Fibroblast of the aortic adventitia (primary cell): Measurements from ENCODE around the gene TLK1. TPM values are rescaled to one million over a fixed set of nuclear protein-coding genes. Genes with fewer than 3 reads are reported as not detected.

Source experiments
- DNase-seq: peaks from one replicate; pipeline ENCODE4 v3.0.0-alpha.2; 2010; ENCODE audit warnings: low read depth
- H3K4me3 ChIP-seq: 2 replicates; pipeline ENCODE4 v1.5.1; 2011; ENCODE audit warnings: low read depth, mild to moderate bottlenecking, control low read depth, low read length, moderate library complexity
- total RNA-seq: library from RNA; depleted of rRNA; stranded (reverse); fragments of >200 nt; gene quantifications from 2 replicates; pipeline ENCODE4 v1.2.3, GENCODE V29; 2012; ENCODE audit warnings: low replicate concordance
- TF ChIP-seq, protein P1 (sequence below): IDR thresholded peaks from 2 replicates; pipeline ENCODE4 v1.5.1; 2011; ENCODE audit warnings: mild to moderate bottlenecking, low read length, control low read depth, inconsistent platforms; ENCODE audit not compliant: insufficient read depth

The TLK1 gene
- total RNA-seq, 1 donor, result 28.1 TPM

- no peak for DNase-seq
- TF ChIP-seq, protein P1, sequence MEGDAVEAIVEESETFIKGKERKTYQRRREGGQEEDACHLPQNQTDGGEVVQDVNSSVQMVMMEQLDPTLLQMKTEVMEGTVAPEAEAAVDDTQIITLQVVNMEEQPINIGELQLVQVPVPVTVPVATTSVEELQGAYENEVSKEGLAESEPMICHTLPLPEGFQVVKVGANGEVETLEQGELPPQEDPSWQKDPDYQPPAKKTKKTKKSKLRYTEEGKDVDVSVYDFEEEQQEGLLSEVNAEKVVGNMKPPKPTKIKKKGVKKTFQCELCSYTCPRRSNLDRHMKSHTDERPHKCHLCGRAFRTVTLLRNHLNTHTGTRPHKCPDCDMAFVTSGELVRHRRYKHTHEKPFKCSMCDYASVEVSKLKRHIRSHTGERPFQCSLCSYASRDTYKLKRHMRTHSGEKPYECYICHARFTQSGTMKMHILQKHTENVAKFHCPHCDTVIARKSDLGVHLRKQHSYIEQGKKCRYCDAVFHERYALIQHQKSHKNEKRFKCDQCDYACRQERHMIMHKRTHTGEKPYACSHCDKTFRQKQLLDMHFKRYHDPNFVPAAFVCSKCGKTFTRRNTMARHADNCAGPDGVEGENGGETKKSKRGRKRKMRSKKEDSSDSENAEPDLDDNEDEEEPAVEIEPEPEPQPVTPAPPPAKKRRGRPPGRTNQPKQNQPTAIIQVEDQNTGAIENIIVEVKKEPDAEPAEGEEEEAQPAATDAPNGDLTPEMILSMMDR, result no peak
- no peak overlapping the region for H3K4me3 ChIP-seq
These were observed 3.6 kb downstream of the TLK1 start for GRCh38 chr2:171157109-171157500.

DNA sequence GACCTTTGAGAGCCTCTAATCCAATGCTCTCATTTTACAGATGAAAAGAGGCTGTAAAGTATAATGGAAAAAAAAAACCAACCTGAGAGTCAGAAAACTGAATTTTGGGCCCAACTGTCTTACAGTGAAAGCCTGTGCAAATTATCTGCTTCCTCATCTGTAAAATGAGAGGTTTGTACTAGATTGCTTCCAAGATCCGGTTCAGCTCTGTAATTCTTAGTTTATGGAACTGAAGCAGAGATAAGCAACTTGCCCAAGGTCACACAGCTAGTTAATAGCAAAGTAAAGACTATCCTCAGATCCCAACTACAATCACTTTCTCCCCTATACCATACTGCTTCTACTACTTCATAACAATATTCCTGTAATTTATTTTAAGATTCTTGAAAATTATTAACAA, 6.3 kb downstream of the TLK1 start:
- no peak overlapping the region for H3K4me3 ChIP-seq
- no peak for DNase-seq
- TF ChIP-seq, protein P1, result no peak

- no peak overlapping the region for H3K4me3 ChIP-seq
- DNase-seq, result no peak
- TF ChIP-seq, protein P1, result no peak
These were observed 9.9 kb downstream of the TLK1 start for GRCh38 chr2:171150694-171151285.

DNA sequence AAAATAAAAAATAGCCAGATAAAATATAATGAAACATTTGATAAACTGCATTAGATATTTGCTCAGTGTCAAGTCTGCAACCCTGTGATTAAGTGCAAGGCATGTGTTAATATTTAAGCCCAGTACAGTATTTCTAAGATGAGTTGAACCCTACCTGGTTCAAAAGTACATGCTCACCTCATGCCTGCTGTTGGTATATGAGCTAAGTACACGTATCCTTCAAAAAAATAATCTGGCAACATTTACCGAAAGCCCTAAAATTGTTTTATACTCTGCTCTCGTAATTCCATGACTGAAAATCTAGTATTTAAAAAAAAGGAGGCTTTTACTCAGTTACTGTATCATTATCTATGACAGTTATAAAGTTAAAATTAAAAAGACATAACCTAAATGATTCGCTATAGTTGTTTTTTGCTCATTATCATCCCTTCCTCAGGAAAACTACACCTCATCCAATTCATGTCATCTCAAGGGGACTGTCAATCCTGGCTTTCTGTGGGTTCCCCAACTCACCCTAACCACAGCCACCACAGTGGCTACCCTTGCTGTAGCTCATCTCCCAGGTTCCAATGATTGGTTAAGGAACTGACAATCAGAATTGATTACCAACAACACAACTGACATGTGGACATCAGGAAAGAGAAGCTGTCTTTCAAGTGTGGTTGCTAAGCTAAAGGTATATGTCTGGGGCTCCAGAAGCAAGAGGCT, 10.6 kb downstream of the TLK1 start:
- no peak for DNase-seq
- H3K4me3 ChIP-seq, result no peak overlapping the region
- TF ChIP-seq, protein P1, result no peak

DNA sequence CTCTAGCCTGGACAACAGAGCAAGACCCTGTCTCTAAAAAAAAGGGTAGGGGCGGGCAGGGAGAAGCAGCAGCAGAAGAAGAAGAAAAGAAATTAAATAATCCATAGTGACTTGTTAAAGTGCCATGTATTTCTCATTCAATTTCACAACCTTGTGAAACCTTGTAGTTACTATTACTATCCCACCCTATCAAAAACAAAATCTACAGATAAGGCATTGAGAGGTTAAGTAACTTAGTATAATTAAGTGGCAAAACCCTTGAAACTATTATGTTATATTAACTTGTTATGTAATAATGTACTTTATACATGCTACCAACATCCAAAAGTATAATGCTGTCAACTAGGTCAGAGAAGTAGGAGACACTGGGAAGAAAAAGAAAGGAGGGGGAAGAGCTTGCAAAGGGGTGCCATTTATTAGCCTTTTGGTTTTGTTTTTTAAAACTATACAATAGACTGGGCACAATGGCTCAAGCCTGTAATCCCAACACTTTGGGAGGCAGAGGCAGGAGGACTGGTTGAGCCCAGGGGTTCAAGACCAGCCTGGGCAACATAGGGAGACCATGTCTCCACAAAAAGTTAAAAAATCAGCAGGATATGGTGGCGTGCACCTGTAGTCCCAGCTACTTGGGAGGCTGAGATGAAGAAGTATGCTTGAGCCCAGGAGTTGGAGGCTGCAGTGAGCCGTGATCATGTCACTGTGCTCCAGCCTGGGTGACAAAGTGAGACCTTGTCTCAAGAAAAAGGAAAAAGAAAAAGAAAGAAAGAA, 11.3 kb downstream of the TLK1 start:
- DNase-seq, result no peak
- no peak overlapping the region for H3K4me3 ChIP-seq
- TF ChIP-seq, protein P1, result no peak

DNA sequence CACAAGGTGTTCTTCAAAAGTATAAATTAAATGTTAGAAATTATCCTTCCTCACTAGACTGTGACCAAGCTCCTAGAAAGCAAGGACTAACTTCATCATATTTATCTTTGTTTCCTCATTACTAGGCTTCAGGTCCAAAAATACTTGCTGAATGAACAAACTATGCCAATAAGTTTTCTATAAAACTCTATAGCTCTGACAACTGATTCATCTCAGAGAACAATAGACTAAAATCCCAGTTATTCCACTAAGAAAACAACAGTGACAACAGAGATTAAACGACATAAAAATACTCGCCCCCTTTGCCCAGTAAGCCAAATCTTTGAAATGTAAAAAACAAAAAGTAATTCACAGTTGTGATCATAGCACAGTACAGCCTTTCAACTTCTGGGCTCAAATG, 13.6 kb downstream of the TLK1 start:
- TF ChIP-seq, protein P1, result no peak
- peak; percentile 62 for DNase-seq
- no peak overlapping the region for H3K4me3 ChIP-seq
